Adrenal gland (tissue), 5 donors: Measurements from ENCODE around the gene DGCR8.

Source experiments
- POLR2A ChIP-seq, 2 donors: fragments of 450-650 bp; IDR thresholded peaks; one replicate each; pipeline ENCODE4 v1.6.1; 2017; ENCODE audit warnings: antibody characterized with exemption in 2 of 2, mild to moderate bottlenecking in 2 of 2, moderate library complexity in 1 of 2
- TF ChIP-seq, protein P1 (sequence below), 6 experiments: fragments of 450-650 bp in 4 of 6; fragments of 200-600 bp in 2 of 6; sonication (generic) in 1 of 6; IDR thresholded peaks; 1 replicate in 5 of 6; 2 replicates in 1 of 6; pipeline versions ENCODE4 v1.5.1 to v1.8.0; 2016 to 2021; ENCODE audit warnings: antibody characterized with exemption in 6 of 6, mild to moderate bottlenecking in 2 of 6, moderate library complexity in 1 of 6
- donor health status: DM: no; HTN: no; CAD: no.

DNA sequence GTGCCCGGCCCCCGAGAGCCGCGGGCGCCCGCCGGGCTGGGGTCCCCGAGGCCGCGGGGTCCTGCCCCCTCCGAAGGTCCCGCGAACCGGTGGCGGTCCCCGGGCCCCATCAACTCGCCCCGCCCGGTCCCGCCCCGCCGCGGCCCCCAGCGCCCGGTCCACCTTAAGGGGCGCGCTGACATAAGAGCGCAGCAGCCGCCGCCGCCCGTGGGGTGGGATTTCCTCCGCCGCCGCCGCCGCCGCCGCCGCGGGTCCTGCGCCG is 51.5 kb downstream of the DGCR8 start, which contains the start of gene ZDHHC8:
- TF ChIP-seq, protein P1, sequence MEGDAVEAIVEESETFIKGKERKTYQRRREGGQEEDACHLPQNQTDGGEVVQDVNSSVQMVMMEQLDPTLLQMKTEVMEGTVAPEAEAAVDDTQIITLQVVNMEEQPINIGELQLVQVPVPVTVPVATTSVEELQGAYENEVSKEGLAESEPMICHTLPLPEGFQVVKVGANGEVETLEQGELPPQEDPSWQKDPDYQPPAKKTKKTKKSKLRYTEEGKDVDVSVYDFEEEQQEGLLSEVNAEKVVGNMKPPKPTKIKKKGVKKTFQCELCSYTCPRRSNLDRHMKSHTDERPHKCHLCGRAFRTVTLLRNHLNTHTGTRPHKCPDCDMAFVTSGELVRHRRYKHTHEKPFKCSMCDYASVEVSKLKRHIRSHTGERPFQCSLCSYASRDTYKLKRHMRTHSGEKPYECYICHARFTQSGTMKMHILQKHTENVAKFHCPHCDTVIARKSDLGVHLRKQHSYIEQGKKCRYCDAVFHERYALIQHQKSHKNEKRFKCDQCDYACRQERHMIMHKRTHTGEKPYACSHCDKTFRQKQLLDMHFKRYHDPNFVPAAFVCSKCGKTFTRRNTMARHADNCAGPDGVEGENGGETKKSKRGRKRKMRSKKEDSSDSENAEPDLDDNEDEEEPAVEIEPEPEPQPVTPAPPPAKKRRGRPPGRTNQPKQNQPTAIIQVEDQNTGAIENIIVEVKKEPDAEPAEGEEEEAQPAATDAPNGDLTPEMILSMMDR (IDR thresholded peaks at IDR 0.05) = no peak
- no peak for TF ChIP-seq POLR2A (IDR thresholded peaks at IDR 0.05)
